Vagina (tissue), 2 donors: ENCODE data around the gene DCST1.

Source experiments
- CTCF ChIP-seq, 3 experiments: fragments of 450-650 bp in 2 of 3; fragments of 200-600 bp in 1 of 3; sonication (generic) in 1 of 3; IDR thresholded peaks; one replicate each; pipeline ENCODE4 v1.5.1; 2017 to 2019; ENCODE audit warnings: antibody characterized with exemption in 3 of 3, mild to moderate bottlenecking in 2 of 3, moderate library complexity in 2 of 3
- POLR2A ChIP-seq, 2 donors: fragments of 450-650 bp; IDR thresholded peaks; one replicate each; pipeline ENCODE4 v1.6.1; 2017; ENCODE audit warnings: antibody characterized with exemption in 2 of 2, mild to moderate bottlenecking in 2 of 2, moderate library complexity in 2 of 2
- POLR2AphosphoS5 ChIP-seq, 2 donors: sonication (generic); formaldehyde crosslinking; IDR thresholded peaks; one replicate each; pipeline ENCODE4 v1.9.0; 2017; ENCODE audit warnings: antibody characterized with exemption in 2 of 2, mild to moderate bottlenecking in 2 of 2, low read depth in 1 of 2; ENCODE audit not compliant: insufficient read depth in 1 of 2

- TF ChIP-seq POLR2AphosphoS5 (IDR thresholded peaks at IDR 0.05; ENCODE audit: insufficient read depth in 1 of 2, low read depth in 1 of 2), result no peak
- no peak for TF ChIP-seq CTCF (IDR thresholded peaks at IDR 0.05)
- TF ChIP-seq POLR2A (IDR thresholded peaks at IDR 0.05), result no peak
Measured at GRCh38 chr1:155030899-155031298, 2.7 kb upstream of the DCST1 start.
